Measurements from ENCODE around the gene PLAA.
A peak's percentile ranks its signal among the peaks of the same experiment; 100 is the strongest.

Gene PLAA

DNA sequence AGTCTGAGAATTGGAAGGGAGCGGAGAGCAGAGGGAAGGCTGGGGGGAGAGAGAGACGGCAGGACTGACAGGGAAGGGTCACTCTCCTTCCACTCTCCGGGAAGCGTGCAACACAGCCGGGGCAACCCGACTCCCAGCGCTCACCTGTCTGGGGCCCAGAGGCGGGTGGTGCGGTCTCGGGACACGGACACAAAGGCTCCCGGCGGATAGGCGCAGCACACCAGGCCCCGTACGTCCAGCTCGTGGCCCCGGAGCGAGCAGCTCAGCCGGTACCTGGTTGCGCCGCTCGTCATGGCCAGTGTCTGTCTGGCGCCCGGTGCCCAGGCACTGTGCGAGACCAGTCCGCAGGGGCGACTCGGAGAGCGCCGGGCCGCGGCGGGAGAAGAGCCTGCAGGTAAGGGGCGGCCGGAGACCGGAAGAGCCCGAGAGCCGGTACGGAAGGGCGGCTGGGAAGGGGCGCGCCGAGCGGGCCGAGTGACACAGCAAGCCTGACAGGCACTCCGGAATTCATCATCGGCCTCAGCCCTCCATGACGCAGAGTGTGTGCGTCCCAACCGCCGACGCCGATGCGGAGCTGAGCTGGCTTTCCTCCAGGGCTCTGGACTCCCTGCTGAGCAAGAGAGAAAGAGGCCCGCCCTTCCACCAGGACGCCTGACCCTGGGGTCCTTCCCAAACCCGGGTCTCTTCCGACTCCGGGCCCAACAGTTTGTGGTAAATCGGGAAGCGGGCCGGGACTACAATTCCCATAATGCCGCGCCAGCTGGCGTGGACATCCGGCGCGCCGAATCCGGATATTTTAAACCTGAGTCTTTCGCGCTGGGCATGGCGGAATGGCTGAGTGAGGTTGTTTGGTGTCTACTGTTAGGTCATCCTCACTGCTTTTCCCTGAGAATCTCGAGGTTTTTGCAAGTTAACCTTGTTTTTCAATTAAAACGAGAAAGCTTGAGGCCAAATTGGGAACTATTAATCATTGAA, at the start of gene PLAA:
PLAA (minus strand) TSS at position 490 of the 975 bp plus-strand sequence; CDS start at position 293, 197 bp downstream.
- peak; percentile 96 for FAIRE-seq

DNA sequence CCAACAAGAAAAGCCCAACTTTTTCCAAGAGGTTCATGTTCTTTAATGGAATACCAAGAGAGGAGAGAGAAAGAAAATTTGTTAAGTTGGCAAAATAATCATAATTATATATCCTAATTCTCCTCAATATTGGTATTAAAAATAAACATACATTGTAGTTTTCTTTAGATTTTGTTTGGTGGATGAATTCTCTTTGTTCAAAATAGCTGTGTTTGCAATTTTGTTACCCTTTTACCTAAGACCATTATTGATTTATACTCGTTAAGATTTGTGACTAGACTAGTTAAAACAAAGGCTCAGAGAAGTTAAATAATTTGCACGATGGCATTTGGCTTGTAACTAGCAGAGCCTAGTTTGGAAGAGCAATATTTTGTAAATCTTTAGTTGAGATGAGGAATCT, 48.8 kb upstream of the PLAA start:
- no peak for FAIRE-seq

DNA sequence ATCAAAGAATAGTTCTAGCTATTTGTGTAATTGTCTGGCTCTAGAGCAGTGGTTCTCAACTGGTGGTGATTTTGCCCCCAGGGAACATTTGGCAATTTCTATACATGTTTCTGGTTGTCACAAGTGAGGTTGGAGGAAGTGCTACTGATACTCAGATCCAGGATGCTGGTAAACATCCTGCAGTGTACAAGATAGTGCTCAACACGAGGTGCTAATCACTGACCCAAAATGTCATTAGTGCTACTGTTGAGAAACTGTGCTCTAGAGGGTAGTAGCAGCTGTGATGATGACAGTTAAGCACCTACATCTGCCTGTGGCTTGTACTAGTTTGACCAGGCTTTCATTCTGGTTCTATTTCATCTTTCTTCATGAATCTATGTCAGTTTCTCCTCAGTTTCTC, 36.3 kb upstream of the PLAA start:
- no peak for FAIRE-seq

DNA sequence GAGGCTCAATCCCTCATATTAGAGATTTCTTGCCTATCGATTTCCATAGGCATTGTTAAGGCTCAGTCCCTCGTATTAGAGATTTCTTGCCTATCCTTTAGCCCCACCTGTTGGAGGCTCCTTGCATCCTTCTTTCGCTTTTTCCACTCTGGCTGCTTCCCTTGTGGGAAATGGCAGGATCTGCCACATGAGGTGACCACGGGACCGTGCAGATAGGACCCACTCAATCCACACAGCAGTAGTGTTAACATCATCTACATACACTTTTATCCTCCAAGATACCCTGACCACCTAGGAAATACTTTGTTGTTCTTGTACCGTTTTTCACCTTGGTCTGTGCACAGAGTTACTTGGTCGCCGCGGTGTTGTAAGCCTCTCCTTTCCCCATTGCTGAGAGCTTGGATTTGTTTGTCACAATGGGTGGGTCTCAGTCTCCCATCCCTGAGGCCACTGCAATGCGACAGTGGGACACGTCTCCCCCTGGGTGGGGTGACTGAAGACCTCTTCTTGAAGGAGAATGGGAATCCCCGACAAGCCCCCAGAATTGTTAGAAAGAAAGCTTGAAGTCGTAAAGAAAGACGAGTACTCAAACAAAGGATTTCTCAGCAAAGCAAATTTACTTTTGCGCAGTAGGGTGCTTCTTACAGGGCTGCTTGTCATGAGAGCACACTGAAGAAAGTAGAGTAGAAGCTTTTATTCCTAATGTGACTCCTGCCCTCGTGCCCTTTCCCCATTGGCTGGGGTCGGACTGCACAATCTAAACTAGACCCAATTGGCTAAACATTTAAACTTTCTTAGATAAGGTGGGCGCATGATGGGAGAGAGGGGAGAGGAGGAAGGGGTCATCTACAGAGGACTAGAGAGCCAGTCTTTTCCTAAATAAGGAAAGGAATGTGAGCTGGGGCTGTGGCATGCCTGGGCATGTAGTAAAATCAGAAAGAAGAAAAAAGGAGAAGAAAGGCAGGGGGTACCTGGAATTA, 29.0 kb upstream of the PLAA start:
- peak; percentile 87 for FAIRE-seq

DNA sequence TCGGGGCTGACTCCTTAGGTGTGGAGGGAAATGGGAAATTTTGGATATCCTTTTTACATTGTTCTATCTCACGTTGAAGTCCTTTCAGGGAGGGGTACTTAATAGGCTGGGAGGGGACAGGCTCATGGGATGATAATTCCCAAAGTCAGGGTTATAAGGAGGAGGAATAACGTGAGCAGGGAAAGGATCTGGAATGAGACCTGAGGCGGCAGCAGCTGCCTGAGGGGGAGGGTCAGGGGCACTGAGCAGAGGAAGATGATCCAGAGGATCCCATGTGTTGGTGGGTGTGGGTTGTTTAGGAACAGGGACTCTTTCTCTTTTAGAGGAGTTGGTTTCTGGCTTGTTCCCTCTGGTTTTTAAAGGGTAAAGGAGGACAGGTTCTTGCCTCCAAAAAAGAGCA, 27.9 kb upstream of the PLAA start:
- FAIRE-seq: no peak

DNA sequence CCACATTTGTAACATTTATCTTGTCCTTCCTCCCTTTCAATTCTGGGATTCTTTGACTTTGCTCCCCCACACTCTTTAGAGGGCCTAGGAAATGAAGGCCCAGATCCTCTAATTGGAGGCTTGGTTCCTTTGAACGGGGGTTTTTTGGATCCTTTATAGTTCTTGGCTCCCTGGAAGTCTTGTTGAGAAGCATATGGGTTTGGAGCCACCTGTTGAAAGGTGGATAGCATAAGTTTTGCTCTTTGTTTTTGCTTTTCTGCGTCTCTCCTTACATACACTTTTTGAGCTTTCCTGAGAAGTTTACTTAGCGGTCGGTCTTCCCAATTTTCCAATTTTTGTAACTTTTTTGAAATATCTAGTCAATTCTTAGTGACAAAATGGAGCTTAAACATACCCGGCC, 26.9 kb upstream of the PLAA start:
- no peak for FAIRE-seq

DNA sequence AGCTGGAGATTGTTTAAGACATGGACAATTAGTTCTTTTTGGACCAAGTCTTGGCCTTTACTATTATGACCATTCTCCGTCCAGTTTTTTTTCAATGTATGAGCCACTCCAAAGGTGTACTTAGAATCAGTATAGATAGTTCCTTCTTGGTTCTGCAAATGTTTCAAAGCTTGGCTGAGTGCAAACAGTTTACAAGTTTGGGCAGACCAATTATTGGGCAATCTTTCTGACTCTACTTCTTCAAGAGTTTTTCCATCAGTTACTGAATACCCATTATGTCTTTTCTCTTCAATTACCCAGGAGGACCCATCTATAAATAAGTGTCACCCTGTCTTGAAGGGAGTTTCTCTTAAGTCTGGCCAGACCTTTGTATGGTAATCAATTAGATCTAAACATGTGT, 24.7 kb upstream of the PLAA start:
- FAIRE-seq: no peak

DNA sequence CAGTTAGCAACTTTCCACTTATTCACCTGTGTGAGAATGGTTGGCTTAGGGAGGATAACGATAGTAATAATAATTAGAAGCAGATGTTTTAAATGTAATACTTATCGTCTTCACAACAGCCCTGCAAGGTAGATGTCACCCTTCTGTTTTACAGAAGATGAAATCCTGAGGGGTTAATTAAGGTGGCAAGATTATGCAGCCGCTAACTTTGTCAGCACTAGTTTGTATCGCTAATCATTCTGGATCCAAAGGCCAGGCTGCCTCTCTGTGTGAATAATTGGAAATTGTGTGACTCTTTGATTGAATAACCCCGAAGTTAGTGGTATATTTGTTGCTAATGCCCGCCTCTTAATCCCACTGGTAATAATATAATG, 9.8 kb upstream of the PLAA start:
- FAIRE-seq: no peak

DNA sequence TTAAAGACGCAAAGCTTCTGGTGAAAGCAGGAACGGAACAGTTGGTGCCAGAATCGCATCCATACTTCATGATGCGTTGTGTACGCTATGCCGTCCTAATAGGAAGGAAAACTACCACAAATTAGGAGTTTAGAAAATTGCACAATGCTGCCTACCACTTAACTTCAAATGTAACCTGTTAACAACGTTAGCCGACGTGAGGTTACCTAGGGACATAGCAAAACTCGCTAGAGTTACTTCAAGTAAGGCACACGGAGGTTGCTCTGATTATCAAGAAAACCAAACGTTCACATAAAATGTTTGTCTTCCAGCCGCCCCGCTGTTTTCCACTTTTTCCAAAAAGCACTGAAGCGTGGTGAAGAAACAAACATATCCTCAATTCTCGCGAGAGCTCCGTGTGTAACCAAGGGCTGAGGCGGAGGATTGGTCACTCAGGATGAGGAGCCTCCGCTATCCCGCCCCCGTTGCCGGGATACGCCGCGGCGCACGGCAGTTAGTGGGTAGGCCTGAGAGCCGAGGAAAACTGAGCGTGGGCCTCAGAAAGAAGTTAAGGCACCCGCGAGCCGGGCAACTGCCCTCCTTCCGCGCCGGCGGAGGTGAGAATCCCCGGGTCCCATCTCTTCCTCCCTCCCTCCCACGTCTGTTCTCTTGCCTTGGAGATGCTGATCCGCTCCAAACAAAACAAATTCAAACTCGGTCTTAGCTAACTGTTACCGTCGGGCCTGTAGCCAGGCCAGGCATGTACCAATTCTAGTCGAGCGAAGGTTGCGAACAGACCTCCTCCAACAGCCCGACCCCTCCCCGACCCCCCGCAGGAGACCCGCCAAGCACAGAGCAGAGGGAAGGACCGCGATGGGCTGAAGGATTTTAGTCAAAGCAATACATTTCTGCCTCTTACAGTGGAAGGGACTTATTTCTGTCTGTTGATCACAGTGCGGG, 9.1 kb upstream of the PLAA start, which contains the start of gene IFT74:
IFT74 (plus strand) TSS at position 492 of the 939 bp plus-strand sequence. CDS start 5,556 bp downstream, outside the sequence.
- FAIRE-seq: peak; percentile 99

DNA sequence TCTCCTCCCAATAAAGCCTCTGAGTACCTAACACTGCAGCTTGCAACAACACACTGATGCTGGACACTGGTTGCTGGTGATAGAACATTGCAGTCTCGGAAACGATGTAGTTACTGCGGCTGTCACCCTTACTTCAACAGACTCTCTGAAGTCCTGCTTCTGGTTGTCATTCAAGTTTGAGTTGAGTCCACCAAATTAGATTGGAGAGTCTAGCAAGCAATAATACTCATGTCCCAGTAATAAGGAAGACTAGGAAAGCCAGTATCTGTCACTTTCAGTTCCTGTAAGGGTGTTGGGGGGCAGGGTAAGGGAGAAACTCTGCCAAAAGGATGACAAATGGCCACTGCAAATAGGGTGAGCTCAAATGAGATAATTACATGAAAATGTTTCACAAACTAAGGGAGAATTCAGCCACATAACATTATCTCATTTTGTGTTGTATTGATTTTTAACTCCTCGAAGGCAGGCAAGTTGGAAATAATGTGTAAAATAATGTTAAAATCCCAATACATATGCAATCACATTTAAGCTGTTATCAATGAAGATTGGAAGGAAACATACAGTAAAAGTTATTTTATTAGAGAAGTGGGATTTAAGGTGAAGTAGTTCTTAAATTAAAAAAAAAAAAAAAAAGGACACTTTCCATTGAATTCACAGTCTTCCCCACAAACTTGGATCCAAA, 8.3 kb upstream of the PLAA start:
- no peak for FAIRE-seq

DNA sequence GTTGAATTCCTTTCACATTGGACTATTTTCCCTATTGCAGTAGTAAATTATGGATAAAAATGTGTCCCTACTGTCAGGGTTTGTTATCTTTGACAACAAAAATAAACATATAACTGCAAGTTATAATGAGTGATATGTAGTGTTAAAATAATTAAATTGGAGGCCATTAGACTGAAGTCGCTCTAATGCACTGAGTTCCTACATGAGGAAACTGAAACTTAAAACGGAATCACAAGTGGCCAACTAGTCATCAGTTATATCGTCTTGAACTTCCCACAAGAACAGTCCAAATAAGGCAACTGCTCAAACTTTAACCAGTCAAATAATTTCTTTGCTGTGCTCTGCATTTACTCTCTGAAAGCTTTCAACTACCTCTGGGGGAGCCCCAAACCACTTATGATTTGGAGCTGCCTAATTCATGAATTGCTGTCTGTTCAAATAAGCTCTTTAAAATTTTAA, 7.0 kb upstream of the PLAA start:
- FAIRE-seq: peak; percentile 95

DNA sequence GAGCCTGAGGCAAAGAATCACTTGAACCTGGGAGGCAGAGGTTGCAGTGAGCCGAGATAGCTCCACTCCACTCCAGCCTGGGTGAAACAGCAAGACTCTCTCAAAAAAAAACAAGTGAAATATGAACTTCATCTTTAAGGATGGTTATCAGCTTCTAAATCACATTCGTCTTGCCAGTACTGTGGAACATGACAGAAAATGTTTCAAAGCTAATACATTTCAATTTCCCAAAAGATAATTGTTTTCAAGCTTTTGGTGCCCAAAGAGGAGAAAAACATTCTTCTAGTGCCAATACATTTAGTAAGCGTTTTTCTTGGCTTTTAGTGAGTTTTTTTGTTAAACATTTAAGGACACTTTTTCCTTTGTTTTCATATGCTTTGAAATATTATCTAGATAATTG, 4.8 kb upstream of the PLAA start:
- FAIRE-seq: peak; percentile 74

DNA sequence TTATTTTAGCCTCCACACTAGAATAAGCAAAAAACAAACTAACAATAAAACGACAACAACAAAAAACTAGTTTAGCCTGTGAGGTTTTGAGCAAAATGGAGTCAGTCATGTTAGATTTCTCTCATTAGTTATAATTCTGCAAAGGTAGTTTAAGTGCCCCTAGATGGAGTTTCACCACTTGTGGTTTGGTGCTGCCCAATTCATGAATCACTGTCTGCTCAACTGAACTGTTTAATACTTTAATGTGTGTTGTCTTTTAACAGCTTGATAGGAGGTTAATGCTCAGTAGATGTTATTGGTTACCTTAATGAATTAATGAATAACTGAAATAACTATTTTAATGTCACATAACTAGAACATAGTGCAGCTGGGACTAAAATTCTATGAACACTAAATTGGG, 3.5 kb upstream of the PLAA start:
- FAIRE-seq: no peak

DNA sequence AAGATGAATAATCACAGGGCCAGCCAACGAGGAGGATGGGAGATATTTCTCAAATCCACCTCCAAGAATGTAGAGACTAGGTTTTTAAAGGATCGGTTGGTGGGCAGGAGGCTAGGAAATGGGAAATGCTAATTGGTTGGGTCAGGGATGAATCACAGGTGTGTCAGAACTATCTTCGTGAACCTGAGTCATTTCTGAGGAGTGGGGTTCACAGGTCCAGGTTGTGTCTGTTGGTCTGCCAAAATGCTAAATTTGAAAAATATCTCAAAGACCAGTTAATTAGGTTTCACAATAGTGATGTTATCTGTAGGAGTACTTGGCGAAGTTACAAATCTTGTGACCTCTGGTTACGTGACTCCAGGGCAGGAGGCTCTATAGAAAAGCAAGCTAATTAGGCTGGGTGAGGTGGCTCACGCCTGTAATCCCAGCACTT, 2.6 kb upstream of the PLAA start:
- FAIRE-seq: peak; percentile 39

DNA sequence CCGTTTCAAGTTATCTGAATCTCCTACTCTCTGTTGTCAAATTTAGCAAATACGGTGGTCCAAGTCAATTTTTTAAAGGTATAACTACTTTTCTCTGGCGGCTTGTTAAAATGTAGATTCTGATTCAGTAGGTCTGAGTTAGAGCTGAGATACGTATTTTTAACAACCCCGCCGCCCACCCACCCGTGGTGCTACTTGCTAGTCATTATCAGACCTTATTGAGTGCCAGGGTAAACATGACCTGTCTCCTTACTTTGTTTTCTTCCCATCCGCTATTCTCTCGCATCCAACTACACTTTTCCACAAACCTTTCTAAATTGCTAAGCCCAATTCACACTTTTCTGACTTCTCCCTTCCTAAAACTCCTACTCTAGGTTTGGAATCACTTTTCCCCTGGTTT, 694 bp upstream of the PLAA start:
- no peak for FAIRE-seq

DNA sequence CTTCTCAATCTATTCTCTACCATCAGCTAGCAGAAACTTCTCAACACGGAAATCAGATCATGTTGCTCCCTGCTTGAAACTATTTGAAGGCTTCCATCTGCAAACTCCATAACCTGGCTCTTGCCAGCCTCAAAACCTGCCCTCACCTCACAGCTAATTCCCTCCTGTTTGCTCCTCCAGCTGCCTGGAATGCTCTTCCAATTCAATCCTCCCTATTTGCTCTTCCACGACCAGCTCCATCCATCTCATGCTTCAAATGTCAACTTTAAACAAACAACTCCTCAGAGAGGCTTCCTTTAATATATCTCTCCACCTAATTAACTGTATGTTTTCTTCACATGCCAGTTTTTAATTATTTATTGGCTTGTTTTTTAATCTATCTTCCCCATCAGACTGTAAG, 1.5 kb downstream of the PLAA start:
- FAIRE-seq: no peak

DNA sequence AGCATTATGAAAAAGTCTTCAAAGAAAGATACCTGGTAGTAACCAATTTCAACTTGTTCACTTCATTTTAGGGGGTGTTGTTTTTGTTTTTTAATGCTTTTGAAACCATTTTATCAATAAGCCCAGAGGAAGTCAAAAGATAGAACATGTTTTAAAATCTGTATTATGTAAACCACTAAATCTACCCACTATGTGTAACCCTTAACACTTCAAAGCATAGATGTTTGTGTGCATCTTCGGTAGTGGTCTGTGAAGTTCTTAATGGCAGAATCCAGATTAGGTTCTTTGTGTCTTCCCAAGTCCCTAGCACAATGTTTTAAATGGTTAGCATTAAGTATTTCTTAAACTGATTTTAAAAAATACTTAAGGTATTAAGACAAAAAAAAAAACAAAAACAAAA, 6.3 kb downstream of the PLAA start:
- no peak for FAIRE-seq

DNA sequence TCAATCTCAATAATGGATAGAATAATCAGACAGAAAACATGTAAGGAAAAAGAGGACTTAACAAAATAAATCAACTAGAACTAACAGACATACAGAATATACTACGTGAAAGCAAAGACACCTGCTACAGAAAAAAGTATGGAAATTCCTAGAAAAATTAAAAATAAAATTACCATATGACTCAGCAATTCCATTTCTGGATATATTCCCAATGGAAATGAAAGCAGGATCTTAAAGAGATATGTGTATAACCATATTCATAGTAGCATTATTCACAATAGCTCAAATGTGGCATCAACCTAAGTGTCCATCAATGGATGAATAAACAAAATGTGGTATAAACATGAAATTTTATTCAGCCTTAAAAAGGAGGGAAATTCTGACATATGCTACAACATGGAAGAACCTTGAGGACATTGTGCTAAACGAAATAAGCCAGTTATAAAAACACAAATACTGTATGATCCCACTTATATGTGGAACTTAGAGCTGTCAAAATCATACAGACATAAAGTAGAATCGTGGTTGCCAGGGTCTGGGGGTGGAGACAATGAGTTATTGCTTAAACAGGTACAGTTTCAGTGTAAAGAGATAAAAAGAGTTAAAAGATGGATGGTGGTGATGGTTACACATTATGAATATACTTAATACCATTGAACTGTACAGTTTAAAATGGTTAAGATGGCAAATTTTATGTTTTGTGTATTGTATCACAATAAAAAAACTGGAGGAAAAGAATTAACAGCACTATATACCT, 6.9 kb downstream of the PLAA start:
- no peak for FAIRE-seq

DNA sequence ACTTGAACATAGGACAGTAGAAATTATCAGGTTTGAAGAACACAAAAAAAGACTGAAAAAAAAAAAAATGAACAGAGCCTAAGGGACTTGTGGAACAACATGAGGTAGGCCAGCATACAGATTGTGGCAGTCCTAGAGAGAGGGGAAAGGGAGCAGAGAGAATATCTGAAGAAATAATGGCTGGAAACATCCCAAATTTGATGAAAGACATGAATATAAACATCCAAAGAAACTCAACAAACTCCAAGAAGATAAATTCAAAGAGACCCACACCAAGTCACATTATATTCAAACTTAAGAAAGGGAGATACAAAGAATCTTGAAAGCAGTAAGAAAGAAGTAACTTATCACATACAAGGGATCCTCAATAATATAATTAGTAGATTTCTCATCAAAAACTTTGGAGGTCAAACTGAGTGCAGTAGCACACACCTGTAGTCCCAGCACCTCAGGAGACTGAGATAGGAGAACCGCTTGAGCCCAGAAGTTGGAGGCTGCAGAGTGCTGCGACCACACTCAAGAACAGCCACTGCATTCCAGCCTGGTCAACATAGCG, 9.1 kb downstream of the PLAA start:
- no peak for FAIRE-seq

DNA sequence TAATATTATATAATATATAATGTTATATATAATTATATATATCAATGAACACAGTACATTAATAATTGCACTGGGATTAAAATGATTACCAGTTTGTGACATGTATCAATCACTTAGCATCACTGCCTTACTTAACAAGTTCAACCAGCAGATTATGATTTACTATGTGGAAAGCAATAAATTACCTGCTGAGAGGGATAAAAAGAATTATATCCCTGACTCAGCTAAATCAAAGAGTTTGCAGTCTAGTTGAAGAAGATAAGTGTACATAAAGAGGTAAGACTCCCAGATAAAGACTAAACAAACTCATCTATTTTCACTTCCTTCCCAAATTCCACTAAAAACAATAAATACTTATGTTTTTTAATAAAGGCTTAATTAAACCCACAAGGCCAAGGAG, 11.2 kb downstream of the PLAA start:
- FAIRE-seq: no peak
